Mucosa of stomach (tissue), 1 donor: ENCODE results near the gene KCND2.

Source experiments
- H3K27me3 ChIP-seq: one replicate; pipeline ENCODE4 v1.7.0; 2013; ENCODE audit warnings: mild to moderate bottlenecking, low read length; ENCODE audit not compliant: control insufficient read depth, insufficient read depth
- H3K36me3 ChIP-seq: one replicate; pipeline ENCODE4 v1.7.0; 2013; ENCODE audit warnings: low read length; ENCODE audit not compliant: control insufficient read depth, insufficient read depth
- H3K4me1 ChIP-seq: one replicate; pipeline ENCODE4 v1.7.0; 2013; ENCODE audit warnings: mild to moderate bottlenecking, low read length; ENCODE audit not compliant: control insufficient read depth, insufficient read depth
- H3K4me3 ChIP-seq: one replicate; pipeline ENCODE4 v1.7.0; 2013; ENCODE audit warnings: low read length
- H3K9ac ChIP-seq: one replicate; pipeline ENCODE4 v1.7.0; 2013; ENCODE audit warnings: mild to moderate bottlenecking, low read length, moderate library complexity
- H3K9me3 ChIP-seq: one replicate; pipeline ENCODE4 v1.7.0; 2013; ENCODE audit warnings: mild to moderate bottlenecking, low read length, moderate library complexity; ENCODE audit not compliant: control insufficient read depth
- donor health status: Pancreatic carcinoma.

KCND2 gene

DNA sequence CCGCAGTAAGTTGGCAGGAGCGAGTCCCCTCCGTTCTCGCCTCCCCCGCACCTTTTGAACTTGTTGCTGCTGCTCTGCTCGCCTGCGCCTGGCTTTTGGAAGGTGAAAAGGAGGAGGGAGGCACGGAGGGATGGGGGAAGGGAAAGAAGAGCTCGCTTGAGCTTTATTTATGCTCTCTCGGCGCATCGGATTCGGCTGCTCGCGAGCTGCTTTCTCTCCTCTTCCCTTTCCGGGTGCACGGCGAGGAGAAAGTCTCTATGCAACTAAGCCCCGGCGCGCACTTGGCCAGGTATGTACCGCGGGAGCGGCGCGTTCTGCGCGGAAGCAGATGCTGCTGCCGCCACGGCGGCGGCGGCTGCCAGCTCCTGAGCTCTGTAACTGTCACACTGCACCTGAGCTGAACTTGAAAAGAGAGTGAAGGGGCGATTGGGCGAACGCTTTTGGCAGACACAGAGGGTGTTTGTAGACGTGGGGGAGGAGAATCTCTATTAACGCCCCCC lies 551 bp downstream of the KCND2 start:
- Histone ChIP-seq H3K4me1 (no peaks in the 10 kb centered on the region), H3K27me3 (peaks cover 16% of the 10 kb centered on the region), H3K36me3 (no peaks in the 10 kb centered on the region), H3K4me3 (no peak overlapping the region), H3K9me3 (no peaks in the 10 kb centered on the region), H3K9ac (no peak overlapping the region)

DNA sequence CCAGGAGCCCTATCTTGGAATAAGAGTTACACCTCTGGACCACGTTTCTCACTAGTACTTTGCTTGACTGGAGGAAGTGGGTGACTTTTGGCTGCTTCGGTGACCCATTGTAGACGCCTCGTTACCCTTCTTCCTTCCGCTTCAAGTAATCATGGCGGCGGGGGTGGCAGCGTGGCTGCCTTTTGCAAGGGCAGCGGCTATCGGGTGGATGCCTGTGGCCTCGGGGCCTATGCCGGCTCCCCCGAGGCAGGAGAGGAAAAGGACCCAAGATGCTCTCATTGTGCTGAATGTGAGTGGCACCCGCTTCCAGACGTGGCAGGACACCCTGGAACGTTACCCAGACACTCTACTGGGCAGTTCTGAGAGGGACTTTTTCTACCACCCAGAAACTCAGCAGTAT lies 1.5 kb downstream of the KCND2 start:
- Histone ChIP-seq H3K9ac (no peak overlapping the region), H3K9me3 (no peaks in the 10 kb centered on the region), H3K36me3 (no peaks in the 10 kb centered on the region), H3K27me3 (peaks cover 16% of the 10 kb centered on the region), H3K4me1 (no peaks in the 10 kb centered on the region), H3K4me3 (no peak overlapping the region)

DNA sequence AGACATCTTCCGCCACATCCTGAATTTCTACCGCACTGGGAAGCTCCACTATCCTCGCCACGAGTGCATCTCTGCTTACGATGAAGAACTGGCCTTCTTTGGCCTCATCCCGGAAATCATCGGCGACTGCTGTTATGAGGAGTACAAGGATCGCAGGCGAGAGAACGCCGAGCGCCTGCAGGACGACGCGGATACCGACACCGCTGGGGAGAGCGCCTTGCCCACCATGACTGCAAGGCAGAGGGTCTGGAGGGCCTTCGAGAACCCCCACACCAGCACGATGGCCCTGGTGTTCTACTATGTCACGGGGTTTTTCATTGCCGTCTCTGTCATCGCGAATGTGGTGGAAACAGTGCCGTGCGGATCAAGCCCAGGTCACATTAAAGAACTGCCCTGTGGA lies 1.9 kb downstream of the KCND2 start:
- Histone ChIP-seq H3K27me3 (peaks cover 16% of the 10 kb centered on the region), H3K4me1 (no peaks in the 10 kb centered on the region), H3K4me3 (no peak overlapping the region), H3K9ac (no peak overlapping the region), H3K36me3 (no peaks in the 10 kb centered on the region), H3K9me3 (no peaks in the 10 kb centered on the region)

DNA sequence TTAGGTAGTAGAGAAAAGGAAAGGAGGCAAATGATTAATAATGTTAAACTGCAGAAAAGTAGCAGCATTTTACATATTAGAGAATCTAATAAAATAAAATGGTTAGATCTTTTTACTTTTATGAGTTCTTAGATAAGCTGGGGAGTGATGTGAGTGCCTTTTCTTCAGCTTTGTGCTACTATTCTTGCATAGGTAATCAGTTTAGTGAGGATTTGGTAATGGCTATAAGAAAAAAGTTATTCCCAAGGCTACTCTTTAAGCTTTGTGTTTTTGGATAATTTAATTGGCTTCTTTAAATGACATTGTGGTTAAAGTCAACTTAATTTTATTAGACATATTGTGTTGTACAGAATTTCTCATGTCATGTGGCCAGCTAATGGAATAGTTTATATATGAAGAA lies 3.7 kb downstream of the KCND2 start:
- no peak overlapping the region for H3K9ac ChIP-seq
- H3K4me3 ChIP-seq: no peak overlapping the region
- H3K9me3 ChIP-seq: no peaks in the 10 kb centered on the region
- peaks cover 16% of the 10 kb centered on the region for H3K27me3 ChIP-seq
- no peaks in the 10 kb centered on the region for H3K4me1 ChIP-seq
- no peaks in the 10 kb centered on the region for H3K36me3 ChIP-seq

DNA sequence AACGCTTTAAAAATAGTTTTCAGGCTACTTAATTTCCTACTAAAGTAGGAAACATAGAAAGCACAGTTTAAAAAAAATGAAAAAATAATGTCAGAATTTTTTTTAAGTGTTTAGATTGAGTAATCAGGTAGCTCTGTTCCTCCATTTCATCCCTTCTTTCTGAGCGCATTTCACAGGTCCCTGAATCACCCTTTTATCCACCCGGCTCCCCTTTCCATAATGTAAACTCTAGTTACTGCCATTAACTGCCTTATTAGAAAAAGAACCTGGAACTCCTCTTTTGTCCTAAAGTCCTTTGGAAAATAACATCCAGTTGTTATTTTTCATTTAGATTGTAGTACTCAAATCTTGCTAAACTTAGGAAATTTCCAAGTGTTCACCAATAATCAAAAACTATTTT lies 5.8 kb downstream of the KCND2 start:
- Histone ChIP-seq H3K9ac (no peak overlapping the region), H3K27me3 (peaks cover 6% of the 10 kb centered on the region), H3K36me3 (no peaks in the 10 kb centered on the region), H3K4me1 (no peaks in the 10 kb centered on the region), H3K9me3 (no peaks in the 10 kb centered on the region), H3K4me3 (no peak overlapping the region)

DNA sequence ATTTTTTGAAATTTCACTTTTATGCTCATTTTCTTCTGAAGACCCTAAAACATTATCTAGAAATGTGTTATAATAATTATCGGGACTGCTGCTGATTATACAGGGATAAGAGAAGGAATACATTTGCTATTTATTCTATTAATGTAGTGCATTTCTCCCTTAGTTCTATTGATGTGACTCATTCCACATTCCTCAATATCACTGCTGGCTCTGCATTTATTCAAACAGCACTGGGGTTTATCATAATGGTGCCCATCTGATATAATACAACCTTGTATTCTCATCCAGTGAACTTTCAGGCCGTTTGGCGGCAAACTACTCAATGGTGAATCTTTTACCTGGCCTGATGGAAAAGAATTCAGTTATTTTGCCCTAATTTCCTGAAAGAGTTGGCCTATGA lies 7.8 kb downstream of the KCND2 start:
- Histone ChIP-seq H3K36me3 (no peaks in the 10 kb centered on the region), H3K4me1 (no peaks in the 10 kb centered on the region), H3K9ac (no peak overlapping the region), H3K9me3 (no peaks in the 10 kb centered on the region), H3K4me3 (no peak overlapping the region), H3K27me3 (no peaks in the 10 kb centered on the region)

DNA sequence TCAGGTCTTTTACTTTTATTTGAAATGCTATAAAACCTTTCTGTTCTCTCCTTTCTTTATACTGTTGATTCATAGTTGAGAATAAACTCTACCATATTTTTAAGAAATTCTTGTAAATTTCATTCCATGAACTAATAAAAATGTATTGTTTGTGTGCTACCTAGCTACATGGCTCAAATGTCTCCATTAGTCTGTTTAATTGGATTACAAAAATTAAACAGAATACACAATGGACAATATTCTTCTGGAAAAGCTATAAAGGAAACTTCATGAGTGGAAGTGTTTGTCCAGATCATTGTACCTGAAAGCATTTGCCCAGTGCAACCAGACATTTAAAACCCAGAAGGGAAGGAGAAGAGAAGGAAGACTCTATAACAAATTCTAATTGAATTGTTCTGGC lies 20.1 kb downstream of the KCND2 start:
- Histone ChIP-seq H3K36me3 (no peaks in the 10 kb centered on the region), H3K9ac (no peak overlapping the region), H3K4me1 (no peaks in the 10 kb centered on the region)

DNA sequence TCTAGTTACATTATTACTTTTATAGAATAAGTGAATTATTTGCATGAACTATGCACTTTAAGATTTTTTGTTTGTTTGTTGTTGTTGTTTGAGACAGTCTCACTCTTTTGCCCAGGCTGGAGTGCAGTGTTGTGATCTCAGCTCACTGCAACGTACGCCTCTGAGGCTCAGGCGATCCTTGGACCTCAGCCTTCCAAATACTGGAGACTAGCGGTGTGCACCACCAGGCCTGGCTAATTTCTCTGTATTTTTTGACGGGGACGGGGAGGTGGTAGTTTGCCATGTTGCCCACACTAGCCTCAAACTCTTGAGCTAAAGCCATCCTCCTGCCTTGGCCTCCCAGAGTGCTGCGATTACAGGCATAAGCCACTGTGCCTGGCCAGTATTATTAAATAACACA lies 29.2 kb downstream of the KCND2 start:
- Histone ChIP-seq H3K27me3 (no peaks in the 10 kb centered on the region), H3K9ac (no peak overlapping the region), H3K4me1 (no peaks in the 10 kb centered on the region), H3K36me3 (no peaks in the 10 kb centered on the region), H3K4me3 (no peak overlapping the region), H3K9me3 (no peaks in the 10 kb centered on the region)

More for the DNA sequence above, 20.1 kb downstream of the KCND2 start:
- H3K27me3 ChIP-seq: no peaks in the 10 kb centered on the region
- H3K9me3 ChIP-seq: no peaks in the 10 kb centered on the region
- no peak overlapping the region for H3K4me3 ChIP-seq

DNA sequence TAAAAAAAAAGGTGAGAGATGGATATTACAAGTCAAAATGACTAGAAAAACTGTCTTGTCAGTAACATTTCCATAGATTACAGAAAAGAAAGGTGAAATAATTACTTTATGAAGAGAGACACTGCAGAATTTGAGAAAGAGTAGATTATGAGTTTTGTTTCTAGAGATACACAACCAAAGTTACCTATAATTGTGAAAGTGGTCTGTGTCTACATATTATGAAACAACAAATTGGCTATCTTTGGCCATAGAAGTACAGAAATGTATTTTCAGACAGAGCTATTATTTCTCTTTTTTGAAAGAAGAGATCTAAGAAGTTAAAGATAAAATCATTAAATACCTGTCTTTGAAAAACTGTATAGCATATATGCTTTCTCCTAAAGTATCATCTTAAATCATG lies 30.1 kb downstream of the KCND2 start:
- Histone ChIP-seq H3K9ac (no peak overlapping the region), H3K4me3 (no peak overlapping the region), H3K4me1 (no peaks in the 10 kb centered on the region), H3K9me3 (no peaks in the 10 kb centered on the region), H3K36me3 (no peaks in the 10 kb centered on the region), H3K27me3 (no peaks in the 10 kb centered on the region)

DNA sequence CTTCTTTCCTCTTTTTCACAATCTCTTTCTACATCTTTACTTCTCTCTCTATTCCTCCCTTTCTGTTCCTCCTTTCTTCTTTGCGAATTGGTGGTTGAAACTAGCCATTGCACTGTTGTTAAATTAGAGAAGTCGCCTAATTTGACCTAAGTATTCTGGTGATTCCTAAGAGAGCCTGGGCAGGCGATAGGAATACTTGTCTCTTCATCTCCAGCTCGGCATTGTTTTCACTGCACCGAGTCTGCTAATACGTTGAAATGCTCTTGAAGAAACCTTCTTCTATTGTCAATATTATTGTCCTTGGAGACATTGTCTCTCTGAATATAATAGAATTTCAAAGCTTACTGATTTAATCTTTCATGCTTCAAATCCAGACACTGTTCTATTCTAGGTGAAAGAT lies 31.7 kb downstream of the KCND2 start:
- H3K4me1 ChIP-seq: no peaks in the 10 kb centered on the region
- H3K9ac ChIP-seq: no peak overlapping the region
- H3K36me3 ChIP-seq: no peaks in the 10 kb centered on the region
- H3K4me3 ChIP-seq: no peak overlapping the region
- no peaks in the 10 kb centered on the region for H3K27me3 ChIP-seq
- H3K9me3 ChIP-seq: no peaks in the 10 kb centered on the region

DNA sequence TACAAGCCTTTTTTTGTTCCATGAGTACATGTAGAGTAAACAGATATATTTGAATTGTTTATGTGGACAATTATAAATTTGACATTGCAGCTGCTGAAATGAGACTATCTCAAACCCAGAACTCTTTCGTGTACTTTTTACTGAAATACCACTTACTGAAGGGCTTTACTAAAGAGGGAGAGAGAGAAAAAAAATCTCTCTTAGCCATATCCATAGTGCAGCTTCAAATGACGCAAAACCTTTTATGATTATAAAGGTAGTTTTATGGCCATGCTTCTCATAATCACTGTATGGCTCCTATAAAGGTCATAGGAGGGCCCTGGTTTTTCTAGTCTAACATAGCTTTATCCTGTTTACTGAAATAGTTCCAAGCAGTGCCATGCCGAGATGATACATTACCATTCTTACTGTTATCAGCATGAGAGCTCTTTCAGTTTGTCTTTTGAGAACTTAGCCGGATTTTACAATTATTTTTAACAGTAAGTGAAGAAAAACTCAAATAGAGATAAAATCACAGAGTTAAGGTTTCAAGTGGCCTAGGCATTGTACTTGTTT lies 35.1 kb downstream of the KCND2 start:
- Histone ChIP-seq H3K27me3 (no peaks in the 10 kb centered on the region), H3K36me3 (no peaks in the 10 kb centered on the region), H3K4me1 (no peaks in the 10 kb centered on the region), H3K4me3 (no peak overlapping the region), H3K9ac (no peak overlapping the region), H3K9me3 (no peaks in the 10 kb centered on the region)

DNA sequence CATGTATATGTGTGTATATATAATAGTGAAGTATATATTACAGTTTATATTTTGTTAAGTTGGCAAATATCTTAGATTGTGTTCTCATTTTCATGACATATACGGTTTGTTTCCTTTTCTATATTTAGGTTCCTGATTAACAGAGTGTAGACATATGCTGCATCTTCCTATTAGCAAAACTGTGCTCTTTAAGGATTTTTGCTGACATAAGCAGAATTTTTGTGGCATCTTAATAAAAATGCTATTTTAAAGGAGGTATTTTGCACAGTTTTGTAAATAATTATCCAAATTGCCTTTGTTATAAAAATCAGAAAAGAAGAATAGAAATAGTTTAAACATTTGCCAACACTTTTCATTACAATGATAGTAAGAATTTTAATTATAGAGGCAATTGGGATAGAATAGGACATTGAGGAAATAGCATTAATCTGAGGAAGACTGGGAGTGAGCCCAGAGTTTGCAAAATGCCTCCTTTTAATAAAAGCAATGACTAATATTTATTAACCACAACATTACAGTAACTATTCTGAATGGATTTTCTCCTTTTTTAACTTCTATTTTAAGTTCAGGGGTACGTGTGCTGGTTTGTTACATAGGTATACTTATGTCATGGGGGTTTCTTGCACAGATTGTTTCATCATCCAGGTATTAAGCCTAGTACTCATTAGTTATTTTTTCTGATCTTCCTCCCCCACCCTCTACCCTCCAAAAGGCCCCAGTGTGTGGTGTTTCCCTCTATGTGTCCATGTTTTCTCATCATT lies 38.2 kb downstream of the KCND2 start:
- no peaks in the 10 kb centered on the region for H3K9me3 ChIP-seq
- no peak overlapping the region for H3K4me3 ChIP-seq
- no peaks in the 10 kb centered on the region for H3K4me1 ChIP-seq
- H3K36me3 ChIP-seq: no peaks in the 10 kb centered on the region
- no peak overlapping the region for H3K9ac ChIP-seq
- no peaks in the 10 kb centered on the region for H3K27me3 ChIP-seq
